ENCODE results near the gene TTLL3.

DNA sequence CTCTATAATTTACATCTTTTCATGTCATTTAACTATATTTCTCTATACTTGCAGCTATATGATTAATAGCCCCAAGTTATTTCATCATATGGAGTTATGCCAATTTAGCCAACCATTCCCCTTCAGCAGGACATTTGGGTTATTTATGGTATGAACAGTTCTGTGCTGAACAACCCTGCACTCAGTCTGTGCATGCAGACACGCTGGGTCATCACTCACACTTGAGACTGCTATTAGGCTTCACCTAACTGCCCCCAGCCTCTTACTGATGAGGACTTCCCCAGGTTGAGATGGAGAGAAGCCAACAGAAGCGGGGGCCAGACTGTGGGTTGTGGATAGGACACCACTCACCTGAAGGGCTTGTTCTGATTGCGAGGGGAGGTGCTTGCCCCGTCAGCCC lies 25.1 kb upstream of the TTLL3 start:
- TF ChIP-seq, protein P1, sequence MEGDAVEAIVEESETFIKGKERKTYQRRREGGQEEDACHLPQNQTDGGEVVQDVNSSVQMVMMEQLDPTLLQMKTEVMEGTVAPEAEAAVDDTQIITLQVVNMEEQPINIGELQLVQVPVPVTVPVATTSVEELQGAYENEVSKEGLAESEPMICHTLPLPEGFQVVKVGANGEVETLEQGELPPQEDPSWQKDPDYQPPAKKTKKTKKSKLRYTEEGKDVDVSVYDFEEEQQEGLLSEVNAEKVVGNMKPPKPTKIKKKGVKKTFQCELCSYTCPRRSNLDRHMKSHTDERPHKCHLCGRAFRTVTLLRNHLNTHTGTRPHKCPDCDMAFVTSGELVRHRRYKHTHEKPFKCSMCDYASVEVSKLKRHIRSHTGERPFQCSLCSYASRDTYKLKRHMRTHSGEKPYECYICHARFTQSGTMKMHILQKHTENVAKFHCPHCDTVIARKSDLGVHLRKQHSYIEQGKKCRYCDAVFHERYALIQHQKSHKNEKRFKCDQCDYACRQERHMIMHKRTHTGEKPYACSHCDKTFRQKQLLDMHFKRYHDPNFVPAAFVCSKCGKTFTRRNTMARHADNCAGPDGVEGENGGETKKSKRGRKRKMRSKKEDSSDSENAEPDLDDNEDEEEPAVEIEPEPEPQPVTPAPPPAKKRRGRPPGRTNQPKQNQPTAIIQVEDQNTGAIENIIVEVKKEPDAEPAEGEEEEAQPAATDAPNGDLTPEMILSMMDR (IDR thresholded peaks at IDR 0.05), result no peak
- no peak for TF ChIP-seq POLR2A (IDR thresholded peaks at IDR 0.05)
